SK-N-SH (cell line): ENCODE measurements around the gene AQP3. TPM values are rescaled to one million over a fixed set of nuclear protein-coding genes. Genes with fewer than 3 reads are reported as not detected.
"Not testable (repeated sequence)": the region's sequence is repeated elsewhere in the genome, so short reads cannot be mapped to it uniquely, and the experiment has no call there.

Experiments
- CTCF ChIA-PET: fragments of 300-600, 350-600 bp; formaldehyde crosslinking; extraction: SDS; loops from one replicate; lab custom pipeline; 2021; lab: Yijun Ruan, JAX
- POLR2A ChIA-PET: fragments of 350-600 bp; sonication (Branson Sonifier 250); formaldehyde crosslinking; extraction: SDS; loops from one replicate; lab custom pipeline; 2020; ENCODE audit warnings: antibody characterized with exemption, inconsistent platforms; lab: Yijun Ruan, JAX
- DNase-seq: peaks from one replicate; pipeline ENCODE4 v3.0.0; 2012
- H2AFZ ChIP-seq: fragments of 200-600 bp; sonication (generic); 2 replicates; pipeline ENCODE4 v1.8.1; 2016; ENCODE audit warnings: antibody characterized with exemption, mild to moderate bottlenecking, low read depth
- H3F3A ChIP-seq: fragments of 200-600 bp; sonication (generic); replicated peaks from 2 replicates; pipeline ENCODE3; 2016; ENCODE audit warnings: antibody characterized with exemption, mild to moderate bottlenecking; ENCODE audit not compliant: insufficient read depth
- H3K27ac ChIP-seq, 2 experiments: fragments of 200-500 bp in 1 of 2; fragments of 200-600 bp in 1 of 2; sonication (Bioruptor generic) in 1 of 2; sonication (generic), shearing (Covaris generic) in 1 of 2; 2 replicates each; pipeline versions ENCODE4 v1.5.1 to v1.6.1; 2014 to 2016; ENCODE audit warnings: low read depth in 2 of 2, inconsistent platforms in 1 of 2, low read length in 1 of 2, mild to moderate bottlenecking in 1 of 2, mixed read lengths in 1 of 2
- H3K27me3 ChIP-seq: fragments of 200-600 bp; sonication (generic), shearing (Covaris generic); 2 replicates; pipeline ENCODE4 v1.6.1; 2016; ENCODE audit warnings: mixed run types; ENCODE audit not compliant: insufficient read depth
- H3K36me3 ChIP-seq, 2 experiments: fragments of 200-500 bp in 1 of 2; fragments of 200-600 bp in 1 of 2; sonication (Bioruptor generic) in 1 of 2; sonication (generic) in 1 of 2; replicated peaks in 1 of 2; 2 replicates each; pipeline versions ENCODE3 to v1.5.1; 2014 to 2016; ENCODE audit warnings: low read length in 1 of 2, mild to moderate bottlenecking in 1 of 2; ENCODE audit not compliant: insufficient read depth in 2 of 2, control insufficient read depth in 1 of 2
- H3K4me1 ChIP-seq, 2 experiments: fragments of 200-500 bp in 1 of 2; fragments of 200-600 bp in 1 of 2; sonication (Bioruptor generic) in 1 of 2; sonication (generic), shearing (Covaris generic) in 1 of 2; 2 replicates each; pipeline versions ENCODE4 v1.5.1 to v1.6.1; 2014 to 2016; ENCODE audit warnings: low read depth in 1 of 2, low read length in 1 of 2, mixed run types in 1 of 2; ENCODE audit not compliant: insufficient read depth in 2 of 2, control insufficient read depth in 1 of 2
- H3K4me2 ChIP-seq: fragments of 200-600 bp; sonication (generic), shearing (Covaris generic); 2 replicates; pipeline ENCODE4 v1.6.1; 2017; ENCODE audit warnings: mixed run types
- H3K4me3 ChIP-seq, 2 experiments: fragments of 200-500 bp in 1 of 2; fragments of 200-600 bp in 1 of 2; sonication (Bioruptor generic) in 1 of 2; sonication (generic), shearing (Covaris generic) in 1 of 2; 2 replicates each; pipeline versions ENCODE4 v1.5.1 to v1.8.1; 2014 to 2016; ENCODE audit warnings: low read depth in 2 of 2, inconsistent platforms in 1 of 2, low read length in 1 of 2, mild to moderate bottlenecking in 1 of 2, mixed read lengths in 1 of 2, moderate library complexity in 1 of 2
- H3K79me2 ChIP-seq: fragments of 200-600 bp; sonication (generic); 2 replicates; pipeline ENCODE4 v1.8.1; 2017; ENCODE audit warnings: mild to moderate bottlenecking; ENCODE audit not compliant: insufficient read depth
- H3K9ac ChIP-seq: fragments of 200-600 bp; sonication (generic); 2 replicates; pipeline ENCODE4 v1.6.1; 2017; ENCODE audit warnings: mixed run types
- H3K9me2 ChIP-seq: fragments of 200-600 bp; sonication (generic); 2 replicates; pipeline ENCODE4 v1.6.1; 2017; ENCODE audit warnings: mixed run types
- H3K9me3 ChIP-seq: fragments of 200-600 bp; sonication (generic); 2 replicates; pipeline ENCODE4 v1.6.1; 2017; ENCODE audit warnings: mixed run types, mild to moderate bottlenecking, moderate library complexity
- H4K20me1 ChIP-seq: fragments of 200-600 bp; sonication (generic); 2 replicates; pipeline ENCODE4 v1.6.1; 2017; ENCODE audit warnings: mild to moderate bottlenecking, mixed run types; ENCODE audit not compliant: insufficient read depth
- ELF1 ChIP-seq: IDR thresholded peaks from 2 replicates; pipeline ENCODE4 v1.4.0; 2012
- JUND ChIP-seq: IDR thresholded peaks from 2 replicates; pipeline ENCODE4 v1.4.0; 2012
- MEF2A ChIP-seq: IDR thresholded peaks from 2 replicates; pipeline ENCODE4 v1.4.0; 2012; ENCODE audit warnings: low read depth, borderline replicate concordance
- REST ChIP-seq: IDR thresholded peaks from 2 replicates; pipeline ENCODE4 v1.6.1; 2012; ENCODE audit warnings: mild to moderate bottlenecking, low read depth, low read length, moderate library complexity
- RXRA ChIP-seq: IDR thresholded peaks from 2 replicates; pipeline ENCODE4 v1.4.0; 2012; ENCODE audit warnings: low read depth, mild to moderate bottlenecking, borderline replicate concordance
- TCF12 ChIP-seq: IDR thresholded peaks from 2 replicates; pipeline ENCODE4 v1.4.0; 2012
- WGBS: methylation state at CpG from one replicate; pipeline ENCODE4 v1.1.6; 2017; ENCODE audit warnings: low lambda C conversion rate; 5-methylcytosine and 5-hydroxymethylcytosine counted together
- polyA plus RNA-seq, 3 experiments: library from polyadenylated mRNA; depleted of rRNA; stranded (reverse); fragments of >200 nt; gene quantifications; 2 replicates each; pipeline ENCODE4 v1.2.3, GENCODE V29; 2012

AQP3 gene
- polyA plus RNA-seq, 1 of the 3 experiments (the other 2 are of a cell fraction): 0.64 TPM

DNA sequence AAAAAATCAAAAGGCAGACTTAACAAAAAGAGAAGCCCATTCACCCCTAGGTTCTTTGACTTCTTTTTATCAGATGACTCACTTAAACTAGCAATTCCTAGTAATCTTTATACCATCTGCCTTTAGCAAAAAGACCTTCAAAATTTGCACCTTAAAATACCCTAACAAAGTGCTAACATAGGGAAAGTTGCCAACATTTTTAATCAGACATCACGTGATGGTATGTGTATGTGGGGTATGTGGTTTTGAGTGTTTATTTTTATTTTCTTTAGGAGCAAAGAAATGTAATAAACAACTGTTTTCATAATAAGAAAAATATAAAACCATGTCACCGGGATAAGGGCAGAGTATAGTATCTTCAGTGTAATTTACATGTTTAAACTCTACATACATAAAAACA, 46.4 kb upstream of the AQP3 start:
- WGBS: 77% methylated on average over 2 of the region's 2 CpGs
- H3K4me2 ChIP-seq: not testable (repeated sequence)

DNA sequence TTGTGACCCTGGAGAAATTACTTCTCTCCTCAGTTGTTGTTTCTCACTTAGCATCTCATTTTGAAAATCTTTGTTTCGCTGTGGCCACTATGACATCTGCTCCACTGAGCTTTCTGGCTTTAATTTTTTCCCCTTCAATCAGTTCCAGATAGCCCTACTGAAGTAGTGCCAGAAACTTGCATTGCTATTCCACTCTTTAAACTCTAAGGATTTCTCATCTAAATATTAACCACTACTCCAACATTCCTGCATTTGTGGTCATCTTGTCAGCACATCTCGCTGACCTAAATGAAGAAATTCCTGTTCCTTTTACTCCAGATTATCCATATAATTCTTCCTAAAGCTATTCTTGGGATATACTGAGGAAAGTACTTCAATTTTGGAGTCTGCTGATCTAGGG, 41.7 kb upstream of the AQP3 start:
- H3K9ac ChIP-seq: no peak overlapping the region
- H3K4me1 ChIP-seq: no peaks in the 10 kb centered on the region
- ChIA-PET POLR2A (no interaction called here), CTCF (interaction anchor here (1.1 kb wide), 1 partner anchor 26 kb away, joined by 3 read pairs; no protein-coding TSS in a partner anchor)
- no peak overlapping the region for H3K4me3 ChIP-seq
- 71% methylated on average over 2 of the region's 2 CpGs for WGBS
- H3K36me3 ChIP-seq: peaks cover 0 to 3% of the 10 kb centered on the region in 2 experiments
- no peaks in the 10 kb centered on the region for H3K9me2 ChIP-seq
- no peak overlapping the region for H2AFZ ChIP-seq
- peak; percentile 50 for TF ChIP-seq TCF12
- TF ChIP-seq MEF2A: no peak
- no peak overlapping the region for H3K4me2 ChIP-seq
- no peak for DNase-seq
- 0 out of 4 replicates have a peak overlapping the region, but pooled peaks of 1 of the 2 experiments have one; percentile 3 for H3K27ac ChIP-seq
- no peaks in the 10 kb centered on the region for H3K27me3 ChIP-seq
- H3K79me2 ChIP-seq: no peaks in the 10 kb centered on the region
- peaks cover 13% of the 10 kb centered on the region for H3F3A ChIP-seq
- no peaks in the 10 kb centered on the region for H4K20me1 ChIP-seq
- H3K9me3 ChIP-seq: no peaks in the 10 kb centered on the region

More for the DNA sequence above, 46.4 kb upstream of the AQP3 start:
- POLR2A ChIA-PET, H3K27ac ChIP-seq, H3K9ac ChIP-seq, H4K20me1 ChIP-seq, H2AFZ ChIP-seq, H3F3A ChIP-seq, H3K9me3 ChIP-seq, DNase-seq, CTCF ChIA-PET, H3K4me1 ChIP-seq, H3K27me3 ChIP-seq, H3K36me3 ChIP-seq, H3K9me2 ChIP-seq, H3K4me3 ChIP-seq, H3K79me2 ChIP-seq: not testable (repeated sequence)

DNA sequence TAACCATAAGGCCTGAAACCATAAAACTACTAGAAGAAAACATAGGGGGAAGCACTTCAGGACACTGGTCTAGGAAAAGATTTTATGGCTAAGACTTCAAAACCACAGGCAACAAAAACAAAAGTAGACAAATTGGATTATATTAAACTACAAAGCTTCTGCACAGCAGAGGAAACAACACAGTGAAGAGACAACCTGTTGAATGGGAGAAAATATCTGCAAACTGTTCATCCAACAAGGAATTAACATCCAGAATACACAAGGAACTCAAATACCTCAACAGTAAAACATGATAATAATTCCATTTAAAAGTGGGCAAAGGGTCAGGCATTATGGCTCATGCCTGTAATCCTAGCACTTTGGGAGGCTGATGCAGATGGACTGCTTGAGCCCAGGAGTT, 37.9 kb upstream of the AQP3 start:
- H3K4me2 ChIP-seq, H3K9ac ChIP-seq, POLR2A ChIA-PET, H3K27me3 ChIP-seq, H3K4me1 ChIP-seq, H4K20me1 ChIP-seq, H3K9me3 ChIP-seq, H3K9me2 ChIP-seq, H3K79me2 ChIP-seq, H3K27ac ChIP-seq, H3K36me3 ChIP-seq, DNase-seq, CTCF ChIA-PET, H2AFZ ChIP-seq, H3K4me3 ChIP-seq: not testable (repeated sequence)
- H3F3A ChIP-seq: peaks cover 13% of the 10 kb centered on the region

GRCh38 chr9:33480976-33481375, 33.6 kb upstream of the AQP3 start:
- 100% methylated on average over 1 of the region's 6 CpGs for WGBS
- POLR2A ChIA-PET: no interaction called here
- no peak overlapping the region for H3K27ac ChIP-seq
- H3K9me2 ChIP-seq: no peaks in the 10 kb centered on the region
- DNase-seq: no peak
- peaks cover 0 to 4% of the 10 kb centered on the region in 2 experiments for H3K36me3 ChIP-seq
- H3K9me3 ChIP-seq: no peaks in the 10 kb centered on the region
- no peak overlapping the region for H2AFZ ChIP-seq
- H3K4me3 ChIP-seq: no peak overlapping the region
- CTCF ChIA-PET: interaction anchor here (2.5 to 2.9 kb wide), 2 partner anchors 14 to 28 kb away, joined by 6 to 13 read pairs; no protein-coding TSS in a partner anchor
- no peaks in the 10 kb centered on the region for H3K27me3 ChIP-seq
- H3K79me2 ChIP-seq: no peaks in the 10 kb centered on the region
- H4K20me1 ChIP-seq: no peaks in the 10 kb centered on the region
- H3K4me2 ChIP-seq: no peak overlapping the region
- H3K4me1 ChIP-seq: no peaks in the 10 kb centered on the region
- TF ChIP-seq REST (no peak), MEF2A (no peak), ELF1 (no peak), RXRA (no peak), JUND (no peak)
- peaks cover 7% of the 10 kb centered on the region for H3F3A ChIP-seq
- no peak overlapping the region for H3K9ac ChIP-seq
